WTC11 (cell line): ENCODE results near the gene TEX11. TPM values are rescaled to one million over a fixed set of nuclear protein-coding genes. Genes with fewer than 3 reads are reported as not detected.
"Not testable (repeated sequence)": the region's sequence is repeated elsewhere in the genome, so short reads cannot be mapped to it uniquely, and the experiment has no call there.

ENCODE experiments used
- ATAC-seq: fragments of 200-7000 bp; cut with Tn5 transposase; 2 replicates; pipeline ENCODE4 v1.10.0; 2021; ENCODE audit warnings: mild to moderate bottlenecking, moderate library complexity
- CTCF ChIA-PET: fragments of 300-600 bp; sonication (Branson Sonifier 250); formaldehyde crosslinking; loops from one replicate; lab custom pipeline; 2021; ENCODE audit warnings: antibody characterized with exemption; lab: Charles Lee
- POLR2A ChIA-PET: fragments of 350-600 bp; sonication (Branson Sonifier 250); formaldehyde crosslinking; loops from one replicate; lab custom pipeline; 2021; ENCODE audit warnings: antibody characterized with exemption; lab: Charles Lee
- DNase-seq: peaks from one replicate; pipeline ENCODE4 v3.0.0; 2021; ENCODE audit warnings: low spot score
- H3K27ac Mint-ChIP-seq: 2 replicates; pipeline ENCODE4 v1.8.0; 2021; ENCODE audit warnings: mixed read lengths
- H3K27me3 Mint-ChIP-seq: 2 replicates; pipeline ENCODE4 v1.8.0; 2021; ENCODE audit warnings: low read depth, mild to moderate bottlenecking, moderate library complexity, mixed read lengths
- H3K36me3 Mint-ChIP-seq: 2 replicates; pipeline ENCODE4 v1.8.0; 2021; ENCODE audit warnings: mixed read lengths
- H3K4me1 Mint-ChIP-seq: 2 replicates; pipeline ENCODE4 v1.8.0; 2022; ENCODE audit warnings: mixed read lengths
- H3K4me3 Mint-ChIP-seq: 2 replicates; pipeline ENCODE4 v1.8.0; 2021; ENCODE audit warnings: mild to moderate bottlenecking, moderate library complexity, mixed read lengths
- H3K9me3 Mint-ChIP-seq: 2 replicates; pipeline ENCODE4 v1.8.0; 2021; ENCODE audit warnings: mixed read lengths
- CREM ChIP-seq: sonication (generic); formaldehyde crosslinking; IDR thresholded peaks from 2 replicates; pipeline ENCODE4 v1.8.1; 2022; ENCODE audit warnings: mild to moderate bottlenecking, missing genetic modification reagents, moderate library complexity
- ESRRA ChIP-seq: sonication (generic); formaldehyde crosslinking; IDR thresholded peaks from 2 replicates; pipeline ENCODE4 v1.8.1; 2022; ENCODE audit warnings: mild to moderate bottlenecking, missing genetic modification reagents, borderline replicate concordance
- FOXP1 ChIP-seq: sonication (generic); formaldehyde crosslinking; IDR thresholded peaks from 2 replicates; pipeline ENCODE4 v1.8.0; 2022; ENCODE audit warnings: missing genetic modification reagents, mild to moderate bottlenecking, moderate library complexity, borderline replicate concordance
- GTF2I ChIP-seq: fragments of 250-450 bp; sonication (Bioruptor Pico); conservative IDR thresholded peaks from 2 replicates; pipeline ENCODE4 v1.4.0; 2021; ENCODE audit warnings: mild to moderate bottlenecking
- IRF2 ChIP-seq: sonication (generic); formaldehyde crosslinking; IDR thresholded peaks from 2 replicates; pipeline ENCODE4 v1.8.0; 2022; ENCODE audit warnings: low read depth, missing genetic modification reagents, borderline replicate concordance
- MXD4 ChIP-seq: fragments of 250-450 bp; sonication (Bioruptor Pico); IDR thresholded peaks from 2 replicates; pipeline ENCODE4 v1.8.0; 2021; ENCODE audit warnings: mild to moderate bottlenecking, moderate library complexity, borderline replicate concordance
- NFATC4 ChIP-seq: fragments of 250-450 bp; sonication (Bioruptor Pico); IDR thresholded peaks from 2 replicates; pipeline ENCODE4 v1.9.0; 2021; ENCODE audit warnings: mild to moderate bottlenecking
- NFYB ChIP-seq: sonication (generic); formaldehyde crosslinking; conservative IDR thresholded peaks from 2 replicates; pipeline ENCODE4 v1.8.0; 2022; ENCODE audit warnings: low read depth, missing genetic modification reagents
- NR2C2 ChIP-seq: sonication (generic); formaldehyde crosslinking; IDR thresholded peaks from 2 replicates; pipeline ENCODE4 v1.8.0; 2022; ENCODE audit warnings: mild to moderate bottlenecking, missing genetic modification reagents
- SOX15 ChIP-seq: fragments of 250-450 bp; sonication (Bioruptor Pico); IDR thresholded peaks from 2 replicates; pipeline ENCODE4 v1.9.0; 2021; ENCODE audit warnings: mild to moderate bottlenecking
- SP1 ChIP-seq: sonication (generic); formaldehyde crosslinking; conservative IDR thresholded peaks from 2 replicates; pipeline ENCODE4 v1.8.1; 2022; ENCODE audit warnings: missing genetic modification reagents
- TEAD1 ChIP-seq: sonication (generic); formaldehyde crosslinking; IDR thresholded peaks from 2 replicates; pipeline ENCODE4 v1.8.0; 2022; ENCODE audit warnings: mild to moderate bottlenecking, missing genetic modification reagents
- ZBTB21 ChIP-seq: sonication (generic); formaldehyde crosslinking; IDR thresholded peaks from 2 replicates; pipeline ENCODE4 v1.8.1; 2023; ENCODE audit warnings: mild to moderate bottlenecking, missing genetic modification reagents, borderline replicate concordance
- ZNF219 ChIP-seq: sonication (generic); formaldehyde crosslinking; IDR thresholded peaks from 2 replicates; pipeline ENCODE4 v1.8.0; 2023; ENCODE audit warnings: missing genetic modification reagents, mild to moderate bottlenecking, borderline replicate concordance
- ZNF416 ChIP-seq: fragments of 250-450 bp; sonication (Bioruptor Pico); IDR thresholded peaks from 2 replicates; pipeline ENCODE4 v1.9.0; 2021; ENCODE audit warnings: mild to moderate bottlenecking, inconsistent platforms
- total RNA-seq: library from RNA; stranded (reverse); gene quantifications from 3 replicates; pipeline ENCODE4 v1.2.3, GENCODE V29; 2021
- TF ChIP-seq, protein P1 (sequence below): sonication (generic); formaldehyde crosslinking; IDR thresholded peaks from 2 replicates; pipeline ENCODE4 v1.8.0; 2023; ENCODE audit warnings: mild to moderate bottlenecking, missing genetic modification reagents
- TF ChIP-seq, protein P2 (sequence below): sonication (generic); formaldehyde crosslinking; IDR thresholded peaks from 2 replicates; pipeline ENCODE4 v1.8.0; 2023; ENCODE audit warnings: missing genetic modification reagents
- TF ChIP-seq, protein P3 (sequence below): sonication (generic); formaldehyde crosslinking; IDR thresholded peaks from 2 replicates; pipeline ENCODE4 v1.8.1; 2022; ENCODE audit warnings: low read depth, mild to moderate bottlenecking, moderate library complexity, missing genetic modification reagents, borderline replicate concordance
- TF ChIP-seq, protein P4 (sequence below): sonication (generic); formaldehyde crosslinking; IDR thresholded peaks from 2 replicates; pipeline ENCODE4 v1.8.1; 2023; ENCODE audit warnings: mild to moderate bottlenecking, missing genetic modification reagents, moderate library complexity
- TF ChIP-seq, protein P5 (sequence below): sonication (generic); formaldehyde crosslinking; IDR thresholded peaks from 2 replicates; pipeline ENCODE4 v1.8.0; 2022; ENCODE audit warnings: mild to moderate bottlenecking, missing genetic modification reagents
- TF ChIP-seq, protein P6 (sequence below): sonication (generic); formaldehyde crosslinking; IDR thresholded peaks from 2 replicates; pipeline ENCODE4 v1.8.0; 2023; ENCODE audit warnings: missing genetic modification reagents, mild to moderate bottlenecking, borderline replicate concordance

TEX11 gene
- total RNA-seq, 1 experiment from 2014 or later: 0.31 TPM

DNA sequence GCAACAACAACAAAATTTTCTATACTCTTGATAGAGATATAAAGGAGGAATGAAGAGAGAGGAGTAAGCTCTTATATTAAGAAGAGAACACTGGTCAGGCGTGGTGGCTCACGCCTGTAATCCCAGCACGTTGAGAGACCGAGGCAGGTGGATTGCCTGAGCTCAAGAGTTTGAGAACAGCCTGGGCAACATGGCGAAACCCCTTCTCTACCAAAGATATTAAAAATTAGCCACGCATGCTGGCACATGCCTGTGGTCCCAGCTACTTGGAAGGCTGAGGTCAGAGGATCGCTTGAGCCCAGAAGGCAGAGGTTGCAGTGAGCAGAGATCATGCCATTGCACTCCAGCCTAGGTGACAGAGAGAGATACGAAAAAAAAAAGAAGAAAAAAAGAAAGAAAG, 102.4 kb downstream of the TEX11 start:
- ChIA-PET POLR2A (interaction anchor here (0.6 kb wide), 1 partner anchor 44 kb away, joined by 3 read pairs; no protein-coding TSS in a partner anchor), CTCF (no interaction called here)
- Mint-ChIP-seq H3K27me3 (no peaks in the 10 kb centered on the region), H3K36me3 (no peaks in the 10 kb centered on the region; the same call in 1 of the 2 replicates), H3K4me3 (no peak overlapping the region), H3K9me3 (no peaks in the 10 kb centered on the region), H3K4me1 (no peaks in the 10 kb centered on the region), H3K27ac (no peak overlapping the region)
- ATAC-seq (no peak), DNase-seq (no peak)
- TF ChIP-seq, protein P1, sequence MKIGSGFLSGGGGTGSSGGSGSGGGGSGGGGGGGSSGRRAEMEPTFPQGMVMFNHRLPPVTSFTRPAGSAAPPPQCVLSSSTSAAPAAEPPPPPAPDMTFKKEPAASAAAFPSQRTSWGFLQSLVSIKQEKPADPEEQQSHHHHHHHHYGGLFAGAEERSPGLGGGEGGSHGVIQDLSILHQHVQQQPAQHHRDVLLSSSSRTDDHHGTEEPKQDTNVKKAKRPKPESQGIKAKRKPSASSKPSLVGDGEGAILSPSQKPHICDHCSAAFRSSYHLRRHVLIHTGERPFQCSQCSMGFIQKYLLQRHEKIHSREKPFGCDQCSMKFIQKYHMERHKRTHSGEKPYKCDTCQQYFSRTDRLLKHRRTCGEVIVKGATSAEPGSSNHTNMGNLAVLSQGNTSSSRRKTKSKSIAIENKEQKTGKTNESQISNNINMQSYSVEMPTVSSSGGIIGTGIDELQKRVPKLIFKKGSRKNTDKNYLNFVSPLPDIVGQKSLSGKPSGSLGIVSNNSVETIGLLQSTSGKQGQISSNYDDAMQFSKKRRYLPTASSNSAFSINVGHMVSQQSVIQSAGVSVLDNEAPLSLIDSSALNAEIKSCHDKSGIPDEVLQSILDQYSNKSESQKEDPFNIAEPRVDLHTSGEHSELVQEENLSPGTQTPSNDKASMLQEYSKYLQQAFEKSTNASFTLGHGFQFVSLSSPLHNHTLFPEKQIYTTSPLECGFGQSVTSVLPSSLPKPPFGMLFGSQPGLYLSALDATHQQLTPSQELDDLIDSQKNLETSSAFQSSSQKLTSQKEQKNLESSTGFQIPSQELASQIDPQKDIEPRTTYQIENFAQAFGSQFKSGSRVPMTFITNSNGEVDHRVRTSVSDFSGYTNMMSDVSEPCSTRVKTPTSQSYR (CRISPR knock-in tag): no peak
- TF ChIP-seq MXD4 (CRISPR knock-in tag) (no peak), CREM (CRISPR knock-in tag) (no peak), ESRRA (CRISPR knock-in tag) (no peak), SOX15 (CRISPR knock-in tag) (no peak), GTF2I (CRISPR knock-in tag) (no peak)
- TF ChIP-seq, protein P2, sequence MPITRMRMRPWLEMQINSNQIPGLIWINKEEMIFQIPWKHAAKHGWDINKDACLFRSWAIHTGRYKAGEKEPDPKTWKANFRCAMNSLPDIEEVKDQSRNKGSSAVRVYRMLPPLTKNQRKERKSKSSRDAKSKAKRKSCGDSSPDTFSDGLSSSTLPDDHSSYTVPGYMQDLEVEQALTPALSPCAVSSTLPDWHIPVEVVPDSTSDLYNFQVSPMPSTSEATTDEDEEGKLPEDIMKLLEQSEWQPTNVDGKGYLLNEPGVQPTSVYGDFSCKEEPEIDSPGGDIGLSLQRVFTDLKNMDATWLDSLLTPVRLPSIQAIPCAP (CRISPR knock-in tag): no peak

DNA sequence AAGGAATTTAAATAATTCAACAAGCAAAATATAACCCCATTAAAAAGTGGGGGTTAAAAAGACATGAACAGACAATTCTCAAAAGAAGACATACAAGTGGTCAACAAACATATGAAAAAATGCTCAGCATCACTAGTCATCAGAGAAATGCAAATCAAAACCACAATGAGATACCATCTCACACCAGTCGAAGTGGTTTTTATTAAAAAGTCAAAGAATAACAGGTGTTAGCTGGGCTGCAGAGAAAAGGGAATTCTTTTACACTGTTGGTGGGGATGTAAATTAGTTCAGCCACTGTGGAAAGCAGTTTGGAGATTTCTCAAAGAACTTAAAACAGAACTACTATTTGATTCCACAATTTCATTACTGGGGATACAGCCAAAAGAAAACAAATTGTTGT, 111.8 kb downstream of the TEX11 start:
- H3K36me3 Mint-ChIP-seq, H3K4me1 Mint-ChIP-seq, H3K27ac Mint-ChIP-seq, H3K27me3 Mint-ChIP-seq, POLR2A ChIA-PET, ATAC-seq, DNase-seq, H3K9me3 Mint-ChIP-seq, CTCF ChIA-PET, H3K4me3 Mint-ChIP-seq: not testable (repeated sequence)

DNA sequence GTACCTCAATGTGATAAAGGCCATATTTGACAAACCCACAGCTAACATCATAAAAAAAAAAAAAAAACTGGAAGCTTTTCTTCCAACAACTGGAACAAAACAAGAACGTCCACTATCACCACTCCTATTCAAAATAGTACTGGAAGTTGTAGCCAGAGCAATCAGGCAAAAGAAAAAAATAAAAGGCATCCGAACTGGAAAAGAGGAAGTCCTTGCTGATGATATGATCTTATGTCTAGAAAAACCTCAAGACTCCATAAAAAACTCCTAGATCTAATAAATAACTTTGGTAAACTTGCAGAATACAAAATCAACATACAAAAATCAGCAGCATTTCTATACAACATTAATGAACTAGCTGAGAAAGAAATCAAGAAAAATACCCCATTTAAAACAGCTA, 134.3 kb downstream of the TEX11 start:
- Mint-ChIP-seq H3K9me3 (peaks cover 13% of the 10 kb centered on the region), H3K36me3 (peaks cover 6% of the 10 kb centered on the region; the same call in 1 of the 2 replicates)
- CTCF ChIA-PET: no interaction called here

More for the DNA sequence above, 134.3 kb downstream of the TEX11 start:
- TF ChIP-seq GTF2I (CRISPR knock-in tag): no peak
- no peak for TF ChIP-seq TEAD1 (CRISPR knock-in tag)
- no peak for TF ChIP-seq NR2C2
- no peak for TF ChIP-seq ZBTB21 (CRISPR knock-in tag)
- no peak for TF ChIP-seq ZNF416 (CRISPR knock-in tag)
- TF ChIP-seq, protein P3, sequence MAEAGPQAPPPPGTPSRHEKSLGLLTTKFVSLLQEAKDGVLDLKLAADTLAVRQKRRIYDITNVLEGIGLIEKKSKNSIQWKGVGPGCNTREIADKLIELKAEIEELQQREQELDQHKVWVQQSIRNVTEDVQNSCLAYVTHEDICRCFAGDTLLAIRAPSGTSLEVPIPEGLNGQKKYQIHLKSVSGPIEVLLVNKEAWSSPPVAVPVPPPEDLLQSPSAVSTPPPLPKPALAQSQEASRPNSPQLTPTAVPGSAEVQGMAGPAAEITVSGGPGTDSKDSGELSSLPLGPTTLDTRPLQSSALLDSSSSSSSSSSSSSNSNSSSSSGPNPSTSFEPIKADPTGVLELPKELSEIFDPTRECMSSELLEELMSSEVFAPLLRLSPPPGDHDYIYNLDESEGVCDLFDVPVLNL (CRISPR knock-in tag): no peak
- TF ChIP-seq IRF2 (CRISPR knock-in tag): no peak
- TF ChIP-seq ZNF219 (CRISPR knock-in tag): no peak
- TF ChIP-seq, protein P4, sequence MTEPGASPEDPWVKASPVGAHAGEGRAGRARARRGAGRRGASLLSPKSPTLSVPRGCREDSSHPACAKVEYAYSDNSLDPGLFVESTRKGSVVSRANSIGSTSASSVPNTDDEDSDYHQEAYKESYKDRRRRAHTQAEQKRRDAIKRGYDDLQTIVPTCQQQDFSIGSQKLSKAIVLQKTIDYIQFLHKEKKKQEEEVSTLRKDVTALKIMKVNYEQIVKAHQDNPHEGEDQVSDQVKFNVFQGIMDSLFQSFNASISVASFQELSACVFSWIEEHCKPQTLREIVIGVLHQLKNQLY: no peak
- no peak for TF ChIP-seq NFYB (CRISPR knock-in tag)
- TF ChIP-seq, protein P5, sequence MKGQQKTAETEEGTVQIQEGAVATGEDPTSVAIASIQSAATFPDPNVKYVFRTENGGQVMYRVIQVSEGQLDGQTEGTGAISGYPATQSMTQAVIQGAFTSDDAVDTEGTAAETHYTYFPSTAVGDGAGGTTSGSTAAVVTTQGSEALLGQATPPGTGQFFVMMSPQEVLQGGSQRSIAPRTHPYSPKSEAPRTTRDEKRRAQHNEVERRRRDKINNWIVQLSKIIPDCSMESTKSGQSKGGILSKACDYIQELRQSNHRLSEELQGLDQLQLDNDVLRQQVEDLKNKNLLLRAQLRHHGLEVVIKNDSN (CRISPR knock-in tag): no peak
- TF ChIP-seq SP1 (CRISPR knock-in tag): no peak
- TF ChIP-seq, protein P6, sequence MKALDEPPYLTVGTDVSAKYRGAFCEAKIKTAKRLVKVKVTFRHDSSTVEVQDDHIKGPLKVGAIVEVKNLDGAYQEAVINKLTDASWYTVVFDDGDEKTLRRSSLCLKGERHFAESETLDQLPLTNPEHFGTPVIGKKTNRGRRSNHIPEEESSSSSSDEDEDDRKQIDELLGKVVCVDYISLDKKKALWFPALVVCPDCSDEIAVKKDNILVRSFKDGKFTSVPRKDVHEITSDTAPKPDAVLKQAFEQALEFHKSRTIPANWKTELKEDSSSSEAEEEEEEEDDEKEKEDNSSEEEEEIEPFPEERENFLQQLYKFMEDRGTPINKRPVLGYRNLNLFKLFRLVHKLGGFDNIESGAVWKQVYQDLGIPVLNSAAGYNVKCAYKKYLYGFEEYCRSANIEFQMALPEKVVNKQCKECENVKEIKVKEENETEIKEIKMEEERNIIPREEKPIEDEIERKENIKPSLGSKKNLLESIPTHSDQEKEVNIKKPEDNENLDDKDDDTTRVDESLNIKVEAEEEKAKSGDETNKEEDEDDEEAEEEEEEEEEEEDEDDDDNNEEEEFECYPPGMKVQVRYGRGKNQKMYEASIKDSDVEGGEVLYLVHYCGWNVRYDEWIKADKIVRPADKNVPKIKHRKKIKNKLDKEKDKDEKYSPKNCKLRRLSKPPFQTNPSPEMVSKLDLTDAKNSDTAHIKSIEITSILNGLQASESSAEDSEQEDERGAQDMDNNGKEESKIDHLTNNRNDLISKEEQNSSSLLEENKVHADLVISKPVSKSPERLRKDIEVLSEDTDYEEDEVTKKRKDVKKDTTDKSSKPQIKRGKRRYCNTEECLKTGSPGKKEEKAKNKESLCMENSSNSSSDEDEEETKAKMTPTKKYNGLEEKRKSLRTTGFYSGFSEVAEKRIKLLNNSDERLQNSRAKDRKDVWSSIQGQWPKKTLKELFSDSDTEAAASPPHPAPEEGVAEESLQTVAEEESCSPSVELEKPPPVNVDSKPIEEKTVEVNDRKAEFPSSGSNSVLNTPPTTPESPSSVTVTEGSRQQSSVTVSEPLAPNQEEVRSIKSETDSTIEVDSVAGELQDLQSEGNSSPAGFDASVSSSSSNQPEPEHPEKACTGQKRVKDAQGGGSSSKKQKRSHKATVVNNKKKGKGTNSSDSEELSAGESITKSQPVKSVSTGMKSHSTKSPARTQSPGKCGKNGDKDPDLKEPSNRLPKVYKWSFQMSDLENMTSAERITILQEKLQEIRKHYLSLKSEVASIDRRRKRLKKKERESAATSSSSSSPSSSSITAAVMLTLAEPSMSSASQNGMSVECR: no peak
- TF ChIP-seq NFATC4 (CRISPR knock-in tag): no peak
- no peak for TF ChIP-seq FOXP1 (CRISPR knock-in tag)
- TF ChIP-seq, all 79 proteins: peak for 0
- Mint-ChIP-seq H3K4me1 (no peaks in the 10 kb centered on the region), H3K27me3 (no peaks in the 10 kb centered on the region; the same call in 1 of the 2 replicates), H3K4me3 (no peak overlapping the region), H3K27ac (no peak overlapping the region)
- ATAC-seq (no peak), DNase-seq (no peak)
- POLR2A ChIA-PET: no interaction called here
